IMR-90 (cell line): ENCODE measurements around the gene NFRKB. TPM values are rescaled to one million over a fixed set of nuclear protein-coding genes. Genes with fewer than 3 reads are reported as not detected.

Source experiments
- ATAC-seq: fragments of 200-7000 bp; cut with Tn5 transposase; 2 replicates; pipeline ENCODE4 v1.9.1; 2020; ENCODE audit warnings: low read depth, mild to moderate bottlenecking, moderate library complexity
- BruUV-seq: library from RNA; stranded (reverse); fragments of 400-500 nt; replicated peaks from 2 replicates; lab custom pipeline; 2021; lab: Mats Ljungman, UMichigan
- CTCF ChIA-PET: fragments of 300-600 bp; formaldehyde crosslinking; extraction: SDS; loops from one replicate; lab custom pipeline; 2021; ENCODE audit warnings: antibody characterized with exemption; lab: Yijun Ruan, JAX
- POLR2A ChIA-PET: fragments of 300-600 bp; sonication (Branson Sonifier 250); formaldehyde crosslinking; loops from one replicate; lab custom pipeline; 2022; ENCODE audit warnings: antibody characterized with exemption; ENCODE audit not compliant: unreplicated experiment; lab: Charles Lee
- DNase-seq: peaks from one replicate; pipeline ENCODE4 v3.0.0; 2013
- H2AFZ ChIP-seq: replicated peaks from 2 replicates; pipeline ENCODE3; 2013; ENCODE audit warnings: low read length, mild to moderate bottlenecking; ENCODE audit not compliant: poor library complexity
- H2AK5ac ChIP-seq: 2 replicates; pipeline ENCODE4 v1.6.1; 2013; ENCODE audit warnings: low read depth, low read length, inconsistent platforms
- H2AK9ac ChIP-seq: replicated peaks from 2 replicates; pipeline ENCODE3; 2013; ENCODE audit warnings: mild to moderate bottlenecking, low read depth, low read length, moderate library complexity; ENCODE audit not compliant: poor library complexity
- H2BK120ac ChIP-seq: 2 replicates; pipeline ENCODE4 v1.6.1; 2013; ENCODE audit warnings: low read depth, low read length, inconsistent platforms
- H2BK15ac ChIP-seq: 3 replicates; pipeline ENCODE4 v1.6.1; 2013; ENCODE audit warnings: low read depth, low read length, inconsistent platforms
- H2BK20ac ChIP-seq: 2 replicates; pipeline ENCODE4 v1.6.1; 2013; ENCODE audit warnings: low read depth, mild to moderate bottlenecking, inconsistent platforms, low read length, moderate library complexity
- H2BK5ac ChIP-seq: 2 replicates; pipeline ENCODE4 v1.6.1; 2013; ENCODE audit warnings: mild to moderate bottlenecking, low read depth, low read length, inconsistent platforms; ENCODE audit not compliant: poor library complexity, severe bottlenecking
- H3K14ac ChIP-seq: replicated peaks from 2 replicates; pipeline ENCODE4 v1.6.1; 2013; ENCODE audit warnings: low read depth, low read length, inconsistent platforms
- H3K18ac ChIP-seq: 2 replicates; pipeline ENCODE4 v1.6.1; 2013; ENCODE audit warnings: low read depth, low read length, control low read depth
- H3K23ac ChIP-seq: 2 replicates; pipeline ENCODE4 v1.6.1; 2013; ENCODE audit warnings: low read depth, low read length, inconsistent platforms
- H3K27ac ChIP-seq: 2 replicates; pipeline ENCODE4 v1.5.1; 2013; ENCODE audit warnings: mild to moderate bottlenecking, control low read depth, low read length; ENCODE audit not compliant: insufficient read depth
- H3K27me3 ChIP-seq: 2 replicates; pipeline ENCODE4 v1.6.1; 2013; ENCODE audit warnings: low read length; ENCODE audit not compliant: control insufficient read depth, insufficient read depth
- H3K36me3 ChIP-seq: 2 replicates; pipeline ENCODE4 v1.6.1; 2013; ENCODE audit warnings: low read length, mixed read lengths; ENCODE audit not compliant: control insufficient read depth, insufficient read depth
- H3K4ac ChIP-seq: 2 replicates; pipeline ENCODE4 v1.6.1; 2013; ENCODE audit warnings: low read depth, low read length, inconsistent platforms
- H3K4me1 ChIP-seq: 2 replicates; pipeline ENCODE4 v1.6.1; 2013; ENCODE audit warnings: low read length, mixed read lengths; ENCODE audit not compliant: control insufficient read depth, insufficient read depth
- H3K4me2 ChIP-seq: 2 replicates; pipeline ENCODE4 v1.6.1; 2013; ENCODE audit warnings: low read depth, mild to moderate bottlenecking, control low read depth, low read length, moderate library complexity
- H3K4me3 ChIP-seq: 2 replicates; pipeline ENCODE4 v1.5.1; 2013; ENCODE audit warnings: low read depth, mild to moderate bottlenecking, control low read depth, low read length, moderate library complexity; ENCODE audit not compliant: insufficient read depth
- H3K56ac ChIP-seq: 2 replicates; pipeline ENCODE4 v1.6.1; 2013; ENCODE audit warnings: low read length, inconsistent platforms; ENCODE audit not compliant: insufficient read depth; ENCODE audit errors: extremely low read depth
- H3K79me1 ChIP-seq, 2 experiments: 2 replicates each; pipeline ENCODE4 v1.6.1; 2013; ENCODE audit warnings: low read length in 2 of 2, inconsistent platforms in 1 of 2, low read depth in 1 of 2
- H3K9ac ChIP-seq: 2 replicates; pipeline ENCODE4 v1.6.1; 2013; ENCODE audit warnings: low read depth, low read length, control low read depth
- H3K9me1 ChIP-seq: 2 replicates; pipeline ENCODE4 v1.6.1; 2013; ENCODE audit warnings: low read length, inconsistent platforms; ENCODE audit not compliant: insufficient read depth
- H3K9me3 ChIP-seq: 2 replicates; pipeline ENCODE4 v1.6.1; 2013; ENCODE audit warnings: low read length; ENCODE audit not compliant: control insufficient read depth, insufficient read depth
- H4K20me1 ChIP-seq: 2 replicates; pipeline ENCODE4 v1.6.1; 2013; ENCODE audit warnings: low read length, inconsistent platforms; ENCODE audit not compliant: insufficient read depth
- H4K5ac ChIP-seq: 2 replicates; pipeline ENCODE4 v1.6.1; 2013; ENCODE audit warnings: mild to moderate bottlenecking, low read depth, low read length, control low read depth
- H4K8ac ChIP-seq, 2 experiments: 2 replicates each; pipeline ENCODE4 v1.6.1; 2013; ENCODE audit warnings: low read depth in 2 of 2, low read length in 2 of 2, control low read depth in 1 of 2, inconsistent platforms in 1 of 2
- H4K91ac ChIP-seq: 2 replicates; pipeline ENCODE4 v1.6.1; 2013; ENCODE audit warnings: low read depth, low read length, inconsistent platforms; ENCODE audit not compliant: insufficient read depth
- BHLHE40 ChIP-seq: fragments of 150-350 bp; IDR thresholded peaks from 2 replicates; pipeline ENCODE4 v1.6.1; 2016; ENCODE audit warnings: mild to moderate bottlenecking, low read depth, low read length
- FOS ChIP-seq: fragments of 150-350 bp; IDR thresholded peaks from 2 replicates; pipeline ENCODE4 v1.6.1; 2016; ENCODE audit warnings: low read depth, low read length
- MAFK ChIP-seq: IDR thresholded peaks from 2 replicates; pipeline ENCODE4 v1.6.1; 2012; ENCODE audit warnings: low read depth, low read length, improper control_type of control experiment
- WGBS, 2 experiments: methylation state at CpG; one replicate each; pipeline versions ENCODE4 v1.1.5 to v1.1.7; 2013; ENCODE audit warnings: missing lambda C conversion rate in 2 of 2; ENCODE audit not compliant: insufficient read length in 1 of 2; ENCODE audit errors: extremely low coverage in 2 of 2; 5-methylcytosine and 5-hydroxymethylcytosine counted together
- dilution Hi-C: fragments of 300-500 bp; cut with HindIII; formaldehyde crosslinking; loops from one replicate; pipeline ENCODE4 v1.14.3; 2018; ENCODE audit warnings: low sequenced_read_pairs; ENCODE audit not compliant: unreplicated experiment
- in situ Hi-C: fragments of 300-500 bp; cut with MboI; formaldehyde crosslinking; loops from 3 replicates; pipeline ENCODE4 v1.14.3; 2019; ENCODE audit warnings: low sequenced_read_pairs, inconsistent platforms, mixed read lengths
- intact Hi-C: fragments of 100-400 bp; cut with micrococcal nuclease; formaldehyde crosslinking; loops from 2 replicates; pipeline ENCODE4 v1.10.0; 2022
- polyA plus RNA-seq, 3 experiments: library from polyadenylated mRNA; depleted of rRNA; stranded (reverse); fragments of >200 nt; gene quantifications; 2 replicates each; pipeline ENCODE4 v1.2.3, GENCODE V29; 2012; ENCODE audit warnings: low replicate concordance in 1 of 3
- total RNA-seq: library from RNA; depleted of rRNA; stranded (reverse); fragments of >200 nt; gene quantifications from 2 replicates; pipeline ENCODE4 v1.2.3, GENCODE V29; 2012

Gene NFRKB
- total and polyA plus RNA-seq, 2 of the 4 experiments (the other 2 are of a cell fraction) = 15.2 to 28.9 TPM

- no peak for ATAC-seq
- no peak overlapping the region for H3K4ac ChIP-seq
- no peaks in the 10 kb centered on the region for H3K9me1 ChIP-seq
- no peak overlapping the region for H3K4me2 ChIP-seq
- H3K79me1 ChIP-seq = no peaks in the 10 kb centered on the region; a peak in 1 of 4 replicates
- no peak overlapping the region for H2BK5ac ChIP-seq
- TF ChIP-seq FOS (no peak), BHLHE40 (no peak), MAFK (no peak)
- in situ Hi-C loops (no loop called here), dilution Hi-C loops (no loop called here), intact Hi-C loops (loop anchor here (1.0 kb wide), 1 partner anchor 95 kb away; no protein-coding TSS in a partner anchor)
- no peak overlapping the region for H3K4me3 ChIP-seq
- H2AK9ac ChIP-seq = no peak overlapping the region
- CTCF ChIA-PET = interaction anchor here (1.9 kb wide), 1 partner anchor 11 kb away, joined by 4 read pairs; no protein-coding TSS in a partner anchor
- DNase-seq = no peak
- no peak overlapping the region for H2AK5ac ChIP-seq
- peaks cover 70% of the 10 kb centered on the region for H3K36me3 ChIP-seq
- H3K56ac ChIP-seq = no peak overlapping the region
- H2BK20ac ChIP-seq = no peak overlapping the region
- H4K20me1 ChIP-seq = no peaks in the 10 kb centered on the region
- no peak overlapping the region for H3K9ac ChIP-seq
- no peak overlapping the region for H3K23ac ChIP-seq
- no peak overlapping the region for H3K27ac ChIP-seq
- H3K14ac ChIP-seq = no peak overlapping the region
- no peak overlapping the region for H4K91ac ChIP-seq
- no peaks in the 10 kb centered on the region for H3K9me3 ChIP-seq
- no peak overlapping the region for H2AFZ ChIP-seq
- H4K8ac ChIP-seq = no peak overlapping the region
- POLR2A ChIA-PET = no interaction called here
- WGBS, 2 experiments = no CpG with 5 or more reads among the region's 3 CpGs
- no peak overlapping the region for H2BK120ac ChIP-seq
- no peaks in the 10 kb centered on the region for H3K4me1 ChIP-seq
- no peak overlapping the region for H3K18ac ChIP-seq
- H4K5ac ChIP-seq = no peak overlapping the region
- no peak overlapping the region for H2BK15ac ChIP-seq
- BruUV-seq = no TSS peak
- H3K27me3 ChIP-seq = no peaks in the 10 kb centered on the region
Measured at GRCh38 chr11:129880311-129880710, 15.1 kb downstream of the NFRKB start.
